Body of pancreas (tissue), 4 donors: ENCODE measurements around the gene GABRB1. TPM values are rescaled to one million over a fixed set of nuclear protein-coding genes. Genes with fewer than 3 reads are reported as not detected.

ENCODE experiments used
- ATAC-seq: fragments of 150-250 bp; one replicate; pipeline ENCODE4 v1.9.1; 2016
- DNase-seq, 4 donors: peaks; one replicate each; pipeline ENCODE4 v3.0.0-alpha.2; 2019
- H3K27ac ChIP-seq, 4 donors: fragments of 200-600 bp; sonication (generic); 1 replicate in 3 of 4; 2 replicates in 1 of 4; pipeline versions ENCODE4 v1.5.1 to v1.6.1; 2016 to 2019; ENCODE audit warnings: mild to moderate bottlenecking in 1 of 4, mixed read lengths in 1 of 4, moderate library complexity in 1 of 4
- H3K27me3 ChIP-seq, 2 donors: fragments of 200-600 bp; sonication (generic); one replicate each; pipeline ENCODE4 v1.6.0; 2016; ENCODE audit warnings: mild to moderate bottlenecking in 1 of 2
- H3K36me3 ChIP-seq, 2 donors: fragments of 200-600 bp; sonication (generic); replicated peaks in 1 of 2; 2 replicates each; pipeline ENCODE4 v1.5.1; 2016; ENCODE audit warnings: low read depth in 2 of 2; ENCODE audit not compliant: insufficient read depth in 1 of 2
- H3K4me1 ChIP-seq: fragments of 200-600 bp; sonication (generic); one replicate; pipeline ENCODE4 v1.6.0; 2016
- H3K4me3 ChIP-seq, 2 donors: fragments of 200-600 bp; sonication (generic); 1 replicate in 1 of 2; 2 replicates in 1 of 2; pipeline ENCODE4 v1.5.1; 2016 to 2019
- H3K9me3 ChIP-seq, 3 donors: fragments of 200-600 bp; sonication (generic); 1 replicate in 2 of 3; 2 replicates in 1 of 3; pipeline ENCODE4 v1.5.1; 2016
- CTCF ChIP-seq, 7 experiments: fragments of 450-650 bp in 4 of 7; fragments of 200-600 bp in 3 of 7; sonication (generic) in 3 of 7; IDR thresholded peaks; one replicate each; pipeline ENCODE4 v1.5.1; 2016 to 2019; ENCODE audit warnings: antibody characterized with exemption in 7 of 7
- POLR2A ChIP-seq, 3 donors: fragments of 450-650 bp; IDR thresholded peaks; one replicate each; pipeline ENCODE4 v1.6.1; 2016; ENCODE audit warnings: antibody characterized with exemption in 3 of 3, mild to moderate bottlenecking in 2 of 3
- WGBS, 2 donors: methylation state at CpG; one replicate each; pipeline ENCODE4 v1.1.5; 2017; 5-methylcytosine and 5-hydroxymethylcytosine counted together
- intact Hi-C: fragments of 100-400 bp; cut with DNase I; formaldehyde crosslinking; loops from one replicate; pipeline ENCODE4 v1.15.1; 2023
- total RNA-seq, 2 donors: library from RNA; depleted of rRNA; stranded (reverse); fragments of >200 nt; gene quantifications; one replicate each; pipeline ENCODE4 v1.1.0, GENCODE V29; 2016

Gene GABRB1
- total RNA-seq, 2 donors from 2014 or later: not detected

- TF ChIP-seq POLR2A (IDR thresholded peaks at IDR 0.05) (no peak), CTCF (IDR thresholded peaks at IDR 0.05) (no peak)
- intact Hi-C loops: no loop called here
- H3K4me3 ChIP-seq: no peak overlapping the region
- no peaks in the 10 kb centered on the region for H3K36me3 ChIP-seq
- H3K4me1 ChIP-seq: peaks cover 5% of the 10 kb centered on the region
- DNase-seq (no peak), ATAC-seq (no peak)
- WGBS, 2 donors: 71% methylated on average over 2 of the region's 2 CpGs
- H3K9me3 ChIP-seq: no peaks in the 10 kb centered on the region
- no peak overlapping the region for H3K27ac ChIP-seq
- no peaks in the 10 kb centered on the region for H3K27me3 ChIP-seq
Observed at GRCh38 chr4:47053485-47053884, 22.1 kb downstream of the GABRB1 start.

DNA sequence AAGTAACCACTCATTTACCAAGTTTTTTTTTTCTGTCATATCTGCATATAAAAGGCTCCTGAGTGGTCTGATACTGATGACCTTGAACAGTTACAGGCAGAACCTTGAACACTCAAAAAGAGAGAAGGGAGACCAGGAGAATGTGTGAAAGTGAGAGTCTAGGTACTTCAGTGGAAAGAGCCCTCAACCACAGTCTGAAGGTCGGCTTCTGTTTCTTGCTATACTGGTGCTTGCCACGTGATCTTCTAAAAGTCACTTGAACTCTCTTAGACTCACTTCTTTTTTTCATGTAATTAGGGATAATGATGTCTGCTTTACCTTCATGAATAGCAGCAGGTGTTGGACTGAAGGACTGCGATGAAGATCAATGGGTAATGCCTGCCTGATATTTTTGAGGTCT lies 22.8 kb downstream of the GABRB1 start:
- DNase-seq: no peak
- 62 to 71% methylated on average over 3 of the region's 3 CpGs for WGBS, 2 donors
- Histone ChIP-seq H3K9me3 (no peaks in the 10 kb centered on the region), H3K27ac (no peak overlapping the region), H3K27me3 (no peaks in the 10 kb centered on the region), H3K4me3 (no peak overlapping the region), H3K4me1 (peaks cover 5% of the 10 kb centered on the region), H3K36me3 (no peaks in the 10 kb centered on the region)
- TF ChIP-seq POLR2A (IDR thresholded peaks at IDR 0.05): no peak
- TF ChIP-seq CTCF (IDR thresholded peaks at IDR 0.05): no peak
- no peak for ATAC-seq
- intact Hi-C loops: no loop called here

DNA sequence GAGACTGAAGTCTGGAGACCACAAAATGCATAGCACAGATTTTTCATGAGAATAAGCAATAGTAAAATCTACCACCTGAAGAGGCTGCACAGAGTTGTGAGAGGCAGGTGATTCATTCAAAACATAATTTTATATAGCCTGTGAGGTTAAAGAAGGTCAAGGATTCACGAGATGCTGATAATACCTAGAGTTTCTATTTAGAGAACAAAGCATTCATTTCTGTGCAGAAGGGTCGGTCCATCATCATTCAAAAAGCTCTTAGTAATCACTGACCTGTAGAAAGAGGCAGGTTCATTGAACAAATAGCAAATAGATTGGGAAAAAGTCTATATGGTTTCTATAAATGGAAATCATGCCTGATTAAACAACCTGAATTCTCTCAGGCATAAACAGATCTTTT lies 26.6 kb downstream of the GABRB1 start:
- no peaks in the 10 kb centered on the region for H3K27me3 ChIP-seq
- H3K9me3 ChIP-seq: no peaks in the 10 kb centered on the region
- no peak for TF ChIP-seq POLR2A (IDR thresholded peaks at IDR 0.05)
- no peak overlapping the region for H3K4me3 ChIP-seq
- no peaks in the 10 kb centered on the region for H3K4me1 ChIP-seq
- intact Hi-C loops: no loop called here
- ATAC-seq: no peak
- no peak for DNase-seq
- no peaks in the 10 kb centered on the region for H3K36me3 ChIP-seq
- no peak overlapping the region for H3K27ac ChIP-seq
- WGBS, 2 donors: 24 to 30% methylated on average over 2 of the region's 2 CpGs

DNA sequence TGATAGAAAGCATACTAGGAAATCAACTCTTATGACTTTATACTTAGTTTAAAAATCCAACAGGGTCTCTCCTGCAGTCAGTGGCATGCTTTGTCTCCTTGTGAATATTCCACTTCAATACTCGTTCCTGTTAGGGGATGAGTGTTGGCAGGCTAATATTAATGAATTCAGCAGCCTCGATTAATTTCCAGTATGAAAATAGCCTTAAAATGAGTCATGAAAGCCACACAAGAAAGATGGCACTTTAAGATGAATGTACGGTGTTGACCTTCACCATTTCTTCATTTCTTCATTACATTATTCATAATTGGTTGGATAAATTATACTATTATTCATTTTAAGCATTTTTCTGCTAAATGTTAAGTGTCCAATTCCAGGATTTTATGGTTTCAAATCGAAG lies 29.2 kb downstream of the GABRB1 start:
- H3K27me3 ChIP-seq: no peaks in the 10 kb centered on the region
- no peak for DNase-seq
- H3K27ac ChIP-seq: no peak overlapping the region
- no peak for ATAC-seq
- intact Hi-C loops: no loop called here
- H3K4me3 ChIP-seq: no peak overlapping the region
- 41 to 45% methylated on average over 4 of the region's 4 CpGs for WGBS, 2 donors
- no peaks in the 10 kb centered on the region for H3K36me3 ChIP-seq
- H3K9me3 ChIP-seq: no peaks in the 10 kb centered on the region
- TF ChIP-seq POLR2A (IDR thresholded peaks at IDR 0.05) (no peak), CTCF (IDR thresholded peaks at IDR 0.05) (no peak)
- H3K4me1 ChIP-seq: no peaks in the 10 kb centered on the region

GRCh38 chr4:47061435-47061834 lies 30.1 kb downstream of the GABRB1 start:
- Histone ChIP-seq H3K4me1 (no peaks in the 10 kb centered on the region), H3K4me3 (no peak overlapping the region), H3K9me3 (no peaks in the 10 kb centered on the region), H3K27me3 (no peaks in the 10 kb centered on the region), H3K36me3 (no peaks in the 10 kb centered on the region), H3K27ac (no peak overlapping the region)
- DNase-seq: no peak
- WGBS, 2 donors: 46 to 59% methylated on average over 3 of the region's 3 CpGs
- intact Hi-C loops: no loop called here
- TF ChIP-seq CTCF (IDR thresholded peaks at IDR 0.05): no peak
- no peak for TF ChIP-seq POLR2A (IDR thresholded peaks at IDR 0.05)
- no peak for ATAC-seq
